Measurements from ENCODE around the gene KRT13. TPM values are rescaled to one million over a fixed set of nuclear protein-coding genes. Genes with fewer than 3 reads are reported as not detected.

KRT13 gene
- total and polyA plus RNA-seq, 10 of the 15 experiments (the other 5 are each of a cell fraction or from before 2014, with no cell fraction given) = not detected

GRCh38 chr17:41462705-41463104, 42.7 kb downstream of the KRT13 start (continued):
- TF ChIP-seq ZBTB4 (CRISPR knock-in tag; IDR thresholded peaks at IDR 0.05) (no peak), RELA (IDR thresholded peaks at IDR 0.05; ENCODE audit: borderline replicate concordance, partially characterized antibody) (no peak)
- TF ChIP-seq, protein P1, sequence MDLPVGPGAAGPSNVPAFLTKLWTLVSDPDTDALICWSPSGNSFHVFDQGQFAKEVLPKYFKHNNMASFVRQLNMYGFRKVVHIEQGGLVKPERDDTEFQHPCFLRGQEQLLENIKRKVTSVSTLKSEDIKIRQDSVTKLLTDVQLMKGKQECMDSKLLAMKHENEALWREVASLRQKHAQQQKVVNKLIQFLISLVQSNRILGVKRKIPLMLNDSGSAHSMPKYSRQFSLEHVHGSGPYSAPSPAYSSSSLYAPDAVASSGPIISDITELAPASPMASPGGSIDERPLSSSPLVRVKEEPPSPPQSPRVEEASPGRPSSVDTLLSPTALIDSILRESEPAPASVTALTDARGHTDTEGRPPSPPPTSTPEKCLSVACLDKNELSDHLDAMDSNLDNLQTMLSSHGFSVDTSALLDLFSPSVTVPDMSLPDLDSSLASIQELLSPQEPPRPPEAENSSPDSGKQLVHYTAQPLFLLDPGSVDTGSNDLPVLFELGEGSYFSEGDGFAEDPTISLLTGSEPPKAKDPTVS (IDR thresholded peaks at IDR 0.05; ENCODE audit: low read depth, low read length) = no peak

GRCh38 chr17:41457676-41458075, 47.7 kb downstream of the KRT13 start:
- ChIA-PET SMC1A (ENCODE audit: uncharacterized antibody, unreplicated experiment) (no interaction called here), CTCF (interaction anchor here (0.7 to 1.2 kb wide), 2 partner anchors 29 to 91 kb away, joined by 3 to 5 read pairs; no protein-coding TSS in a partner anchor), RAD21 (ENCODE audit: unreplicated experiment) (interaction anchor here (1.0 kb wide), 1 partner anchor 11 kb away, joined by 3 read pairs; no protein-coding TSS in a partner anchor), POLR2A (no interaction called here)
- Histone ChIP-seq H4K20me1 (ENCODE audit: control insufficient read depth, insufficient read depth) (no peaks in the 10 kb centered on the region; the same call in 1 of the 2 replicates), H2AFZ (ENCODE audit: control insufficient read depth, low read depth, low read length) (no peak overlapping the region), H3K9me3 (replicated peaks; ENCODE audit: control insufficient read depth, insufficient read depth, low read length) (no peaks in the 10 kb centered on the region), H3K9ac (ENCODE audit: control insufficient read depth, insufficient read depth, low read length) (no peak overlapping the region), H3K27ac (ENCODE audit: control insufficient read depth, insufficient read depth) (no peak overlapping the region), H3K79me2 (ENCODE audit: control insufficient read depth, insufficient read depth, low read length) (no peaks in the 10 kb centered on the region), H3K27me3 (replicated peaks in 1 of 2; ENCODE audit: control insufficient read depth in 2 of 2, insufficient read depth in 2 of 2, low read length in 1 of 2) (no peaks in the 10 kb centered on the region; a peak in 1 of 4 replicates), H3K4me3 (no peak overlapping the region), H3K4me1 (ENCODE audit: control insufficient read depth, insufficient read depth, low read length) (no peaks in the 10 kb centered on the region), H3K4me2 (ENCODE audit: control insufficient read depth, insufficient read depth) (no peak overlapping the region), H3K36me3 (ENCODE audit: control insufficient read depth in 2 of 2, insufficient read depth in 2 of 2, low read length in 1 of 2) (no peaks in the 10 kb centered on the region)
- no peak for TF ChIP-seq TCF3 (IDR thresholded peaks at IDR 0.05; ENCODE audit: borderline replicate concordance, insufficient read depth, low read depth, low read length)
- TF ChIP-seq RUNX3 (IDR thresholded peaks at IDR 0.05; ENCODE audit: low read length) = no peak
- TF ChIP-seq BMI1 (IDR thresholded peaks at IDR 0.05; ENCODE audit: borderline replicate concordance) = no peak
- intact Hi-C loops (cut with micrococcal nuclease; ENCODE audit: unreplicated experiment) (no loop called here), in situ Hi-C loops (cut with MboI) (no loop called here)
- BruUV-seq (replicated peaks) = no TSS peak
- 5% methylated on average over 4 of the region's 4 CpGs for WGBS (ENCODE audit: insufficient coverage, insufficient replicate concordance, low lambda C conversion rate, missing lambda C conversion rate)
- ATAC-seq (no peak), DNase-seq (ENCODE audit: low read depth, low spot score) (no peak), FAIRE-seq (no peak)
